Right lobe of liver (tissue), 4 donors: ENCODE measurements around the gene CTSO.

Experiments
- CTCF ChIP-seq, 4 donors: fragments of 200-600 bp in 3 of 4; fragments of 450-650 bp in 1 of 4; IDR thresholded peaks; one replicate each; pipeline versions ENCODE4 v1.5.1 to v1.8.0; 2016 to 2022; ENCODE audit warnings: antibody characterized with exemption in 4 of 4, mild to moderate bottlenecking in 2 of 4
- POLR2A ChIP-seq: fragments of 450-650 bp; IDR thresholded peaks from one replicate; pipeline ENCODE4 v1.6.1; 2017; ENCODE audit warnings: antibody characterized with exemption, mild to moderate bottlenecking
- donor health status: DM: no; HTN: no; CAD: no.
- donor health status: DM: no; HTN: no; CAD: no.
- donor health status: DM: no; HTN: yes; CAD: no.

- TF ChIP-seq CTCF (IDR thresholded peaks at IDR 0.05): no peak
- TF ChIP-seq POLR2A: no peak
Measured at GRCh38 chr4:155962767-155963166, 9.1 kb upstream of the CTSO start.
